ENCODE data around the gene EHBP1L1. TPM values are rescaled to one million over a fixed set of nuclear protein-coding genes. Genes with fewer than 3 reads are reported as not detected.
A peak's percentile ranks its signal among the peaks of the same experiment; 100 is the strongest.
"Not testable (repeated sequence)": the region's sequence is repeated elsewhere in the genome, so short reads cannot be mapped to it uniquely, and the experiment has no call there.

The EHBP1L1 gene
- total RNA-seq, 1 donor from 2014 or later, result 52.6 TPM

DNA sequence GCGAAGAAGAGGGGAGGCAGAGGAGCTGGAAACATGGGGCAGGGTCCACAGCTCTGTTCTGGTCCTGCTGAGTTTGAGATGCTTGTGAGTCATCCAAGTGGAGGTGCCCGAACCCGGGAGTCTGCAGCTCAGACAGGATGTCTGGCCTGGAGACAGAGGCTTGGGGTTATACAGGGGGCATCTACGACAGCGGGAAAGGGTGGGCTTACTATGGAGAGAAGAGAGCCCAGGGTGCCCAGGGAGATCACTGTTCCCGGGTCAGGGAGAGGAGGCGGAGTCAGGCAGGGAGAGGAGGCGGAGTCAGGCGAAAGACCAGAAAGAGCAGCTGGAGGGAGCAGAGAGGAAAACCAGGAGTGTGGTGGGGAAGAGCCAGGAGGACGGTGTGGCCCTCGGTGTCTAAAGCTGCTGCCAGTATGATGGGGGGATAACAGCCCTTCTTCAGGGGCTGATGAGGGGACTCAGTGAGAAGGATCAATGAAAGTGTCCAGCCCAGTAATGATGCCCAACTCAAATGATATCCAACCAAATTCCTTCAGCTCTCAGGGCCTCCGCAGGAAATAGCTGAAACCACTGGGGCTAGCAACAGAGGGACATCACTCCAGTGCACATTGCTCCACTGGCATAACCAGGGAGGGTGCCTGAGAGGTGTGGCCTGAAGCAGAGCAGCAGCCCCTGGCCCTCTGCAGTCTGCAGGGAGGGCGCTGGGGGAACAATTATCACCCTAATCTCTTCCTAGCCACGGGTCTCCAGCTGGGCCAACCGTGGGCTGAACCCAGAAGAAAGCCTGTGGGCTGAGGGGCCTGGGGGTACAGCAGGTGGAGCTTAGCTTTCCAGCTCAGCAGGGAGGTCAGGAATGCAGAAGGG, 15.1 kb upstream of the EHBP1L1 start:
- peak; percentile 9 for ATAC-seq

DNA sequence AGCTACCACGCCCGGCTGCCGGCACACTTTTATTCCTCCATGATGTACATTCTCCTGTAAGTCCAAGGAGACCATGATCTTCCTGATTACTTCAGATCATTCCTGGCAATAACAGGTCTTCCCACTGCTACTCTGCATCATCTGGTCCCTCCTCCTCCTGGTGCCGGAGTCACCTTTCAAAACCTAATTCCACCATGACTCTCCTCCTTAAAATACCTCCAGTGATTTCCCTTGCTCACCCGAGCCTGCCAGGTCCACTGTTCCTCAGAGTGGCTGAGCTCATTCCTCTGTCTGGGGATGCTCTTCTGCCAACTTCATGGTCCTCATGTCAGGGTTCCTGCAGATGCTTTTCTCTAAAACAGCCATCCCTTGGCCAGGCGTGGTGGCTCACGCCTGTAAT, 13.8 kb upstream of the EHBP1L1 start:
- no peak for ATAC-seq

DNA sequence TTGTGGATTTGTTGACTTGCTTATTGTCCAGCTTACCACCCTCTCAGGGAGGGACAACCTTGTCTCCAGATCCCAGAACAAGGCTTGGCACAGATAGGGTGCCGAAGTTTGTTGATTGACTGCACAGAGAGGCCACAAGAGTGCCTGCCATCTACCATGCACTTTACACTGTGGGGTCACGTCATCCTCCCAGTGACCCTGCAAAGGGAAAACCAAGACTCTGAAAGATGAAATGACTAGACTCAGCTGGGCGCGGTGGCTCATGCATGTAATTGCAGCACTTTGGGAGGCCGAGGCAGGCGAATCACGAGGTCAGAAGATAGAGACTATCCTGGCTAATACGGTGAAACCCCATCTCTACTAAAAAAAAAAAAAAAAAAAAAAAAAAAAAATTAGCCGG, 13.1 kb upstream of the EHBP1L1 start:
- ATAC-seq, result no peak

DNA sequence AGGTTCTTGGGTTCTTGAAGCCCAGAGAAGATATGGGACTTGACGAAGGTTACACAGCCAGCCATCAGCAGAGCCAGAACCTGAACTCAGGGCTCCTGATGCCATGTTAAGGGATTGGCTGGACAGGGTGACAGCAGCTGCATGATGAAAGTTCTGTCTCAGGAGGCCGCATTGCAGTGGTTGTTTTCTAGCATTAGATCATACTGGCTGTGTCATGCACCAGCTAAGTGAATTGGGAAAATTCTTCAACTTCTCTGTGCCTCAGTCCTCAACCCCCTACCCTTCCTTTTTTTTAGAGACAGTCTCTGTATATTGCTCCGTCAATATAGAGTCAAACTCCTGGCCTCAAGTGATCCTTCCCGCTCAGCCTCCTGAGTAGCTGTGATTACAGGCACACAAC, 12.3 kb upstream of the EHBP1L1 start:
- ATAC-seq, result no peak

DNA sequence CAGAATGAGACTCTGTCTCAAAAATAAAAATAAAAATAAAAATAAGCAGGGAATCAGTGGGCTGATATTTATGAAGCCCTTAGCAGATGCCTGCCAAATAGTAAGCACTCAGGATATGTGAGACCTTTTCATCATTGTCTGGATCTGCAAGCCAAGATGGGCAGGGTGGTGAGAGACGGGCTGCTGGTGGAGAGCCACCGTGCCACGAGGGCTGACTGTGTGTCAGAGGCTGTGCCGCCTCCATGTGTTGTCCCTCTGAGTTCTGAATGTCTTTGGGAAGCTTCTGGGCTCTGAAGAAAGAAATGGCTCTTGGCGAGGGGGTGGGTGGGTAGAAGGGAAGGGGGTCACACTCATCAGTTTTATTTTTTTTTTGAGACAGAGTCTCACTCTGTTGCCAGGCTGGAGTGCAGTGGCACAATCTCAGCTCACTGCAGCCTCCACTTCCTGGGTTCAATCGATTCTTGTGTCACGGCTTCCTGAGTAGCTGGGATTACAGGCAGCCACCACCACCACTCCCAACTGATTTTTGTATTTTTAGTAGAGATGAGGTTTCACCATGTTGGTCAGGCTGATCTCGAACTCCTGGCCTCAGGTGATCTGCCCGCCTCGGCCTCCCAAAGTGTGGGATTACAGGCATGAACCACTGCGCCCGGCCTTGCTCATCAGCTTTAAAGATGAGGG, 10.8 kb upstream of the EHBP1L1 start:
- ATAC-seq, result not testable (repeated sequence)

DNA sequence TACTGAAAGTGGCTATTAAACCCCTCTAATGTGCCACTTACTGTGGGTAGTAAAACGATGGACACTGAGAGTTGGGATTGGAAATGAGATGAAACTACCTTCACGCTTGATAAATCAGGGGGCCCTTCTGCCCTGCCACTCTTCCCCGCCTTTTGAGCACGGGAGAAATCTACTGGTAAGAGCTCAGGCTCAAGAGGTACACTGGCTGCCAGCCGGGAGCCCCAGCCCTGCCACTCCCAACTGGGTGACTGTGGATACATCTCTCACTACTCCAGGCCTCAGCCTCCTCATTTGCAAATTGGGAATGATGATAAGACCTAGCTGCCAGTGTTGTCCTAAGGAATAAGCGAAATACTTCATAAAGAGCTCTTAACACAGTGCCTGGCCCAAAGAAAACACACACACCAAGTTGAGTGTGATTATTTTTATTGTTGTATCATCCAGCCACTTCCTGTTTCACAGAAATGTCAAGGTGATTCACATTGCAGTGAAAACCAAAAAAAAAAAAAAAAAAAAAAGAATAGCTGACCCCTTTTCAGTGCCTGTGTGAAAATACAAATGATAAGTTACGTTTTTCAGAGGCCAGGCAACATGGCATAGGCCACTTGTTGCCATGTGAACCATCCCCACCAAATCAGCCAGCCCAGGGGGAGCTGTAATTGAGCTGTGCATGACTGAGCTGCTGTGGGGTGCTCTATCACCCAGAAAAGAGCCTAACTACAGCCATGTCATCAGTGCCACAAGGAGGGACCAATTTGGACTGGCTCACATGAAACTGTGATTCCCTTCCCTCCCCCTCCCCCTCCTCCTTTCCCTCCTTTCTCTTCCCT, 10.0 kb upstream of the EHBP1L1 start:
- ATAC-seq, result no peak

DNA sequence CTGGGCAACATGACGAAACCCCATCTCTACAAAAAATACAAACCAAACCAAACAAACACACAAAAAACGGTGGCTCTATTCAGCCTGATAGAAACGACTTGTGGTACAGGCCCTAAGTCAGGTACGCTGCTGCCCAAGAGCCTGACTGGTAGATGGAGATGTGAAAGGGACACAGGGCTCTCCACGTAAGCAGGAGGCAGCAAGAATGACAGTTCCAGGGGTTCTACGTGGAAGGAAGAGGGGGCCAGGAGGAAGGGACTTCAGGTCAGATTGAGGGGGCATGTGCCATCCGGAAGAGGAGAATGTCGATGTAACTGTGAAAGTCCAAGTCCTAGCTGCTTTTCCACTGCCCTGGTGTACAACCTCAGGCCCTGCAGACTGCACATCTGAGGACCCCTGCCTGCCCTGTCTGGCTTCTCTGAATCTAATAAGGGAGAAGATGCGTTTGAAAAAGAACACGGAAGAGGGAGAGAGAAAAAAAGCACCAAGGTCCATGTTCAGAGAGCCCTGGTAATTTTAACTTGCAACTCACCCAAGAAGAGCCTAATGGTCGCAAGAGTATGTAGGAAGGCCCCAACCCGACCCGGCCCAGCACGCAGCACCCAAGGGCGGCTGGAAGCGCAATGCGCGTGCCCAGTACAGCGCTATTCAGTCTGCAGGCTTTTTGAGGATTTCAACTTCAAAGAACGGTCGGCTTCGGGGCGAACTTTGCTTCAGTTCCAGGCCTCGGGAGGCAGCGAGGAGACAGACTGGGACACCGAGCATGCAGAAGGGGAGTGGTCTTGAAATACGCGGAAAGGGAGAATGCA, 6.5 kb upstream of the EHBP1L1 start:
- ATAC-seq, result peak; percentile 2

DNA sequence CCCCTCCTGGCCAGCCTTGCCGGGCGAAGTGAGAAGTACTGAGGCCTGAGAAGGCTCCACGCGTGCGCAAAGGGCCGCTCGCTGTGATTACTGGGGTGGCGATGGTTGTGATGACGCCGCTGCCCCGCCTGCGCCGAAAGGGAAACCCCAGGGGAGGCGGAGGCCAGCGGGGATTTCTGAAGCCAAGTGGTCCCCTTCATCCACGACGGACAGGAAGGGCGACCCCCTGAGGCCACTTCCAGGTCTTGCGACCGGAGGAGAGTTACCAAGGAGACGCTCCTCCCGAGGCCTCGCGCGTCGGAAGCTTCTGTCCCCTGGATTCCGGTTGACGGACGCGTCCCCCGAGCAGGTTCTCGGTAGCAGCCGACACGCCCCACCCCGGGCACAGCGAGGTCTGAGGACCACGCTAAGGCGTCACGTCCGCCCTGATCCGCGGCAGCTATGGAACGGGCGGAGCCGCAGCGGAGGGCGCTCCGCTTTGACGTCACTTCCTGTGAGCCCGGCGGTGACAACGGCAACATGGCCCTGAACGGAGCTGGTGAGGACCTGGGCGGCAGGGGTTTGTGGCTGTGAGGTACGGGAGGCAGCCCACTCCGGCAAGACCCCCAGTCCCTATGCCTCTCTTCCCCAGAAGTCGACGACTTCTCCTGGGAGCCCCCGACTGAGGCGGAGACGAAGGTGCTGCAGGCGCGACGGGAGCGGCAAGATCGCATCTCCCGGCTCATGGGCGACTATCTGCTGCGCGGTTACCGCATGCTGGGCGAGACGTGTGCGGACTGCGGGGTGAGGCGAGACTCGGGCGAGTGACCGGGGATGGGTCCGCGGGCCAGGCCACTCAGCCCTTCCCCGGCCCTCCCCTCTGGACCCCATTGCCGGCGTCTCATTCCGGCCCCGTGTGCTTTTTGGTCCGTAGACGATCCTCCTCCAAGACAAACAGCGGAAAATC, 5.6 kb upstream of the EHBP1L1 start, which contains the start of gene ZNRD2:
ZNRD2 (plus strand) TSS at position 505 of the 946 bp plus-strand sequence; CDS start at position 520, 15 bp downstream.
- ATAC-seq, result peak; percentile 83

DNA sequence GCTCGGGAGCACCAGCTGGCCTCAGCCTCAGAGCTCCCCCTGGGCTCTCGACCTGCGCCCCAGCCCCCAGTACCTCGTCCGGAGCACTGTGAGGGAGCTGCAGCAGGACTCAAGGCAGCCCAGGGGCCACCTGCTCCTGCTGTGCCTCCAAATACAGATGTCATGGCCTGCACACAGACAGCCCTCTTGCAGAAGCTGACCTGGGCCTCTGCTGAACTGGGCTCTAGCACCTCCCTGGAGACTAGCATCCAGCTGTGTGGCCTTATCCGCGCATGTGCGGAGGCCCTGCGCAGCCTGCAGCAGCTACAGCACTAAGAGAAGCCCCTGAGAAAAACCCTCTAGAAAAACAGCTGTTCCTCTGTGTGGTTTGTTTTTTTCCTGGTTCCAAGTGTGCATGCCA, 4.4 kb upstream of the EHBP1L1 start:
- ATAC-seq, result no peak

DNA sequence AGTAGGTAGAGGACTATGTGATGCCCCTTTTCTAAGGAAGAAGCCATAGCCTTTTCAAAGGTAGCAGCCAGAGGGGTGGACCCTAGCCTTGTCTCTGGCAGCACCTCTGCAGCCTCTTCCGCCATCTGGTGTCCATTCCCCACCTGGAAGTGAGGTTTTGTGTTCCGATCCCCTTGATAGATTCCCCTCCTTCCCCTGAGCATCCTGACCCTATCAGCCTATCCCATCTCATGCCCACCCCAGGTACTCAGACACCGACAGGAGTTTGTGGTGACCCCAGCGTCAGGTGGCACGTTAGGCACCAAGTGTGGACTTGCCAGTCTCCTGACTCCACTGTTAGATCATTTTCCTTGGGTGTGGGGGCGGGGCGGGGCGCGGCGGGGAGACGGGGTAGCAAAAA, 3.9 kb upstream of the EHBP1L1 start:
- ATAC-seq, result no peak

DNA sequence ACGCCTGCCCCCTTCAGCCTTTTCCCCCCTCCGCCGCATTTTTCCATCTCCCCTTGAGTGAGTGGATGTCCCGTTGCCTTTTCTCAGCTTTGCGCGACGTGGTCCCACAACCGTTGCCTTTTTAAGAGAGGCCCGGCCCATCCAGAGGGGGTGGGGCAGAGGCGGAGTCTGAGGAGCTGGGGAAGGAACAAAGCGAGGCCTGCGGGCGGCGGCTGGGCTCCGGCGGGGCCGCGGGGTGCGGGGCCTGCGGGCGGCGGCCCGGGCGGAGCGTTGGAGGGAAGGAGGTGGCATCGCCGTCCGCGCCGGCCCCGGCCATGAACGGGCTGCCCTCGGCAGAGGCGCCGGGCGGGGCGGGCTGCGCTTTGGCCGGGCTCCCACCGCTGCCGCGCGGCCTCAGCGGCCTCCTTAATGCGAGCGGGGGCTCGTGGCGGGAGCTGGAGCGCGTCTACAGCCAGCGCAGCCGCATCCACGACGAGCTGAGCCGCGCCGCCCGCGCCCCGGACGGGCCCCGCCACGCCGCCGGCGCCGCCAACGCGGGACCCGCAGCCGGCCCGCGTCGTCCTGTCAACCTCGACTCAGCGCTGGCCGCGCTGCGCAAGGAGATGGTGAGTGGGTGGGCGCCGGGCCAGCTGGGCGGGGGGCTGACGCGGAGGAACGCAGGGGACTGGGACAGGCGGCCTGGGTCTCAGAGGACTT, 3.3 kb upstream of the EHBP1L1 start, which contains the start of gene FAM89B:
FAM89B (plus strand) TSS at position 183 of the 696 bp plus-strand sequence; CDS start at position 315, 132 bp downstream.
- peak; percentile 20 for ATAC-seq

DNA sequence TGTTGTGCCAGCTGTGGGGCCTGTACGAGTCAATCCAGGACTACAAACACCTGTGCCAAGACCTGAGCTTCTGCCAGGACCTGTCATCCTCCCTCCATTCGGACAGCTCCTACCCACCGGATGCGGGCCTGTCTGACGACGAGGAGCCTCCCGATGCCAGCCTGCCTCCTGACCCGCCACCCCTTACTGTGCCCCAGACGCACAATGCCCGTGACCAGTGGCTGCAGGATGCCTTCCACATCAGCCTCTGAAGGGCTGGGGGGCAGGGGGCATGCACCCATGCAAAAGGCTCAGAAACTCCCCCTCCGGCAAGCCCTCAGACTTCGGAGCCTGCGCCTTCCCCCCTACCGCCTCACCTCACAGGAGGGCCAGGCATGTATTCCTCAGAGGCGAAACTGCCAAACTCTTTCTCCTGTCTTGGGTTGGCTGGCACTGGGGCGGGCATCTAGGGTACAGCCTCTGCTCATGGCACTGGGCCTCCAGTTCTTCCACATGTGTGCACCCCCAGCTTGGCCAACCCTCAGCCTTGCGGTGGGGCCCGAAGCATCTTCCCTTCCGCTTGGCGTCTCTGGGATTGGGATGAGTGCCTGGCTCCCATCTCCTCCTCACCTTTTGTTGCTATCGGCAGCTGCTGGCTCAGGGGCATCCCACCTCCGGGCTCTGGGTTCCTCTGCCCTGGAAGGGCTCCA, 2.3 kb upstream of the EHBP1L1 start:
- no peak for ATAC-seq

DNA sequence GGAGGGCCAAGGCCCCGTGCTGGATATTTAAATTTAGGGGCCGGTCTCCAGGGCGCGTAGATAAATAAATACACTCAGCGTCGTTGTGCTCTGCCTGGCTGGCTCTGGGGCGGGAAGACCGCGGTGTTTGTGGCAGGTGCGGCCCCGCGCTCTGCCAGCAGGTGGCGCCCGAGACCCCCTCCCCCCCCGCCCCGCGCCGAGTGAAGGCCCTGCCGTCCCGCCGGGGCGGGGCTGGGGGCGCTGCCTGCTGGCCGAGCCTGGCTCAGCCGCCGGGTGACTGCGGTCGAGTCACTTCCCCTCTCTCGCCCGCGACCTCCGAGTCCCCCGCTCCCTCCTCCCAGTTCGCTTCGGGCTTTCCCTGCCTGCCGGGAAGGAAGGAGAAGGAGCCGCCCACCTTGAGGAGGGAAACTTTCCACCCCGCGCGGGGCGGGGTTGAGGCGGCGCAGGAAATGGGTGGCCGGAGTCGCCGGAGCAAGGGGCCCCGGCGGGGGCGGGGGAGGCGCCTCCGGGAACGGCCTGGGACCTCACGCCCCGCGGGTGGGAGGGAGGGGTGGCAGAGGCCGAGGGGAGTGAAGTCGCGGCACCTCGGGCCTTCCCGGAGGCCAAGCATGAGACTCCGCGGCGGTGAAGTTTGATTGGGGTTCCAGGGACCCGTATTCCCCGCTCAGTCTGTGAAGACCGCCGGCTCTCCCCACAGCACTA, 1.6 kb upstream of the EHBP1L1 start:
- ATAC-seq, result peak; percentile 43

DNA sequence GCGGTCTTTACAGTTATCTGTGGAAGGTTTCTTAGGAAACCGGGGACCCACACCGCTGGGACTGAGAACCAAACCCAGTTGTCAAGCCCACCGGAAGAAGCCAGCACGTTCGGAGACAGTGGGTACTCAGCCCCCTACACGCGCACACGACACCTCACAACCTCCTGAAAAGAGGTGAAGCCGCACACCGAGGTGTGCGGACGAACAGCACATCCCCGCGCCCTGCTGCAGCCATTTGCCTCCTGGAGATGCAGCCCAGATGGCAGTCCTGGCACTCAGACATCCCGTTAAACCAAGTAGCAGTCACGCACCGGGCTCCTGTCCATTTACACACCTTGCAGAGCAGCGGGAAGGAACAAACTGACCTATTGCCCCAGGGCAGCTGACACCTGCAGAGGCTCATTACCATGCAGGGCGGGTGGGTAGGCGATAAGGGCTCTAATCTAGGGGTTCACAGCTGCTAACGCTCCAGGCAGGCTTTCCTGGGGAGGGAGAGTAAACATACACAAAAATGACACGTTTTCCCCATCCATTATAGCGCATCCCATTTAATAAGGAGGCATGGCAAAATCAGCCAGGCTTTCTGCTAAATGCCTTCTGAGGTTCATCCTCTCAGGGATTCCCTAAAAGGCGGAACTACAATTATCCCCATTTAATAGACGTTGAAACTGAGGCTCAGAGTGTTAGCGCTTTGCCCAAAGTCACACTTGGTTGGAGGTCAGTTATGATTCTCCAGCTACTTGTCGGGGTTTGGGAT, 864 bp upstream of the EHBP1L1 start:
- no peak for ATAC-seq

DNA sequence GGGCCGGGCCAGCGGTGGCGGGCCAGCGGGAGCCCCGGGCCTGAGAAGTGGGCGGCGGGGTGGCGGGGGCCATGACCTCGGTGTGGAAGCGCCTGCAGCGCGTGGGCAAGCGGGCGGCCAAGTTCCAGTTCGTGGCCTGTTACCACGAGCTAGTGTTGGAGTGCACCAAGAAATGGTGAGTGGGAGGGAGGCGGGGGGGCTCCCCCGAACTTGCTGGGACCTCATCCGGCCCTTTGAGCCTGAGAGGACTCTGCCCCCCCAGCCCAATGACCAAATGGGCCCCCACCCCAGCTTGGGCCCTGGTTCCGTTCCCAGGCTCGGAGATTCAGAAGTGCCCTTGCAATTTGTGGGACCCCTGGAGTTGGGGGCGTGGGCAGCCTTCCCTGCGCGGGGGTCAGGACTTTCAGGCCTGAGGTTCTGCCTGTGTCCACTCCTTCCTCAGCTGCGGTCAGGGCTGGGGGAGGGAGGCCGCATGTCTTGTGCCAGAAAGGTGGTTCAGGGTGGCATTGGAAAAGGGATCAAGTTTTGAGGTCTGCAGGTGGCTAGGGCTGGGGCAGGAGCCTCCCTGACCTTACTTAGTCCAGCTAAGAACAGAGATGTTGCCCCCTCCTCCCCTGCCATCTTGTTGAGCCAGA, 496 bp downstream of the EHBP1L1 start:
- no peak for ATAC-seq

DNA sequence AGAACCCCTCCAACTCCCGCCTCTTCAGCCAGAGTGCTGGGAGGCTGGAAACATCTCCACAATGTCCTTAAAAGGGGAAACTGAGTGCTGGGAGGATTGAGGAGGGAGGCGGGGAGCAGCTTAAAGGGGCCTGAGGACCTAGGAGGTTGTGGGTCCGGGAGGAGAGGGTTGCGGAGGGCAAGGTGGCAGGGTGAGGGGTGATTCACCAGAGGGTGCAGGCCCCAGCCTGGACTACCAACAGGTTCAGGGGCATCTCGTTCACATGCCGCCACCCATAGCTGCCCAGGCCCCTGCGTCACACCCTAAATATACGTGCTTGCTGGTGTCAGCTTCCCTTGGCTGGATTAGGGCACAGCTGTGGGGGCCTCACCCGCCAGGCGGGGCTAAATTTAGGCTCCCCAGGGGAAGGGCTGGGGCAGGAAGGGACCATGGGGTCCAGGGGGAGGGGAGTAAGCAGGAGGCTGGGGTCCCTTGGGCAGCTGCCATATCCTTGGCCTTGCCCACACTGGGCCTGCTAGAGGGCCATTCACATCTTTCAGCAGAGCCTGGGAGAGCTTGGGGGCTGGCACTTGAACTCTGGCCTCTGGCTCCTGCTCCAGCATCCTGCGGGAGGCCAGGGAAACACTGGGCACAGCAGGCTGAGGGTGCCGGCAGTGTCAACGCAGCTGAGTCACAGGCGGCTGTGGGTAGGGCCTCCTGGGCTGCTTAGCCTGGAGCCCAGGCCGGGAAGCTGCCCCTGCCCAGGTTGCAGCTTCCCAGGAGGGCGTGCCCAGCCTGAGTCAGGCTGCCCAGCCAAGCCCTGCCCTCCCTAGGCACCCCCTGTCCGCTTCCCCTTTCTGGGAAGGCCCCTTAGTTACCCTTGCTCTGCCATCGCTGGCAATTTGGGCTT, 1.3 kb downstream of the EHBP1L1 start:
- peak; percentile 74 for ATAC-seq

DNA sequence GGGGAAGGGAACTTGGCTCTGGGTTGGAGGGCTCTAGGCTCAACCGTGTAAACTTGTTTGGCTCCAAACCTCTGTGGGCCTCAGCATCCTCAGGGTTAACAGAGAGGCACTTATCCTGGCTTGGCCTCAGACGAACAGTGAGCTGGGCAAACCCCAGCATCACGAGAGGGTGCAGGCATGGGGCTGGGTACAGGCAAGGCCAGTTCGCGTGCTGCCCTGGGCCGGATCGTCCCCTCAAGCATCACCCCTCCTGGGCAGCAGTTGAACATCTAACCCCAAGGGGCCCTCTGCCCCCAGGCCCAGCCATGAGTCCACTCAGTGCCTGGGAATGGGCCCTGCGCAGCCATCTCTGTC, 1.9 kb downstream of the EHBP1L1 start:
- ATAC-seq, result no peak

All from esophagus mucosa (tissue), 1 donor.